ENCODE measurements around the gene NKG7.

NKG7 gene

DNA sequence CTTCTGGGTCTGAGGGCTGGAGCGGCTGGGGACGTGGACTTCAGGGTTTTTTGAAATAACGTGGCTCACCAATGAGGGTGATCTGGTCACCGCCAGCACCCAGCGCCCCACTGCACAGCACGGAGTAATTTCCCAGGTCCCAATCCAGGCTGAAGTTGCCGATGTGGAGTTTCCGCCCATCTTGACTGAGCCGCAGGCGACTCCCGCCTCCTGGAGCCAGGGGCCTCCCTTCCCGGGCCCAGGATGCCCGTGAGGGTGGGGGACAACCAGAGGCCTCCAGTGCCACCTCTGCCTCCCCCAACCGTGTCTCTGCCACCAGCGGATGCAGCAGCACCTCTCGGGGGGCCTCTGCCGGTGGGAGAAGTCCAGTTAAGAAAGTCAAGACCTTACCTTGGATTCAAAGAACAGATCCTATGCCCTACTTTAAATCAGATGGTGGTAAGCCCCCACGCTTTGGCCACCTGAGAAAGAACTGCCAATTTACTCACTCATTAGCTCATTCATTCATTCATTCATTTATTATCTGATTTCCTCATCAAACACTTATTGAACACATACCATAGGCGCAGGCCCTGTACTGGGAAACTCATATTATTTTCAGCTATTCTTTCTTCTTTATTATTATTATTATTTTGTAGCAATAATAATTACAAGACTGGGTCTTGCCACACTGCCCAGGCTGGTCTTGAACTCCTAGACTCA, 34.4 kb downstream of the NKG7 start:
- no peak for DNase-seq (ENCODE audit: low read depth in 2 of 2)

DNA sequence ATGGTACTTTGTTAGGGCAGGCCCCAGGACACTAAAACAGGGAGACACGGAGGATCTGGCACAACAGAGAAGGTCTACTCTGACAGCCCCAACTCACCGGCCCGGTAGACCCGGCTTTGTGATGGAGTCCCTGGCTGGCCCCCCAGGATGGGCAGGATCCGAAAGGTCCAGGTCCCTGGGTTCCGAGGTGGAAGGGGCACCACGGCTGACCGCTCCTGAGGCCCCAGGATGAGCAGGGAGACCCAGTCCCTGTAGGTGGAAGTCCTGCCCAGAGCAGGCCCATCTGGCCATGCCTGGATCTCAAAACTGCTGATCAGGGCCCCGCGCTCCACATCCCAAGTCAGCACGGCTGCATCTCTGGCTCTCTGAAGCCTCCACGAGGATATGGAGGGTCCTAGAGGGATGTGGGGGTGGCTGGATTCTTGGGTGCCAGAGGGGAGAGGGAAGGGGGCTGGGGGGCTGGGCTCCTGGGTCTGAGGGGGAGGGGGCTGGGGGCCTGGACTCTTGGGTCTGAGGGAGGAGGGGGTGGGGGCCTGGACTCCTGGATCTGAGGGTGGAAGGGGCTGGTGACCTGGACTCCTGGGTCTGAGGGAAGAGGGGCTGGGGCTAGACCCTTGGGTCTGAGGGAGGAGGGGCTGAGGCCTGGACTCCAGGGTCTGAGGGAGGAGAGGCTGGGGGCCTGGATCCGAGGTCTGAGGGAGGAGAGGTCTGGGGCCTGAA, 35.2 kb downstream of the NKG7 start:
- DNase-seq (ENCODE audit: low read depth in 2 of 2) = no peak

- no peak for DNase-seq (ENCODE audit: low read depth in 2 of 2)
Observed at GRCh38 chr19:51333836-51334460, 38.5 kb downstream of the NKG7 start.

DNA sequence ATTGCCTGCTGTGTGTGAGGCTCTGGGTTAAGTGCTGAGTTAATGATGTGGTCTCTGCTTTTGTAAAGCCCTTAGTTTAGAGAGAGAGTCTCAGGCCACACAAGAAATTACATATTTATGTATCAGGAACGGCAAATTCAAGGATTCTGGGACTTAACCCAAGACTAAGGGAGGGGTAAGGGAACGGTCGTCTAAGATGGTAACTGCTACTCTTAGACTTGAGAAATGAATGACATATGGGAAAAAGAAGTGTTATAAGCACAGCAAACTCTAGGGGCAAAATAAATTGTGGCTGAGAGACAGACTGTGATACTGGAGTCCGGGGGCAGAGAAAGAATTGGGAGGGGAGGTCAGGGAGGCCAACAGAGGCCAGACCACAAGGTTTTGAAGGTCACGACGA, 40.7 kb downstream of the NKG7 start:
- DNase-seq (ENCODE audit: low read depth in 2 of 2) = no peak

- DNase-seq (ENCODE audit: low read depth in 2 of 2) = no peak
Observed at GRCh38 chr19:51331193-51331592, 41.3 kb downstream of the NKG7 start.

DNA sequence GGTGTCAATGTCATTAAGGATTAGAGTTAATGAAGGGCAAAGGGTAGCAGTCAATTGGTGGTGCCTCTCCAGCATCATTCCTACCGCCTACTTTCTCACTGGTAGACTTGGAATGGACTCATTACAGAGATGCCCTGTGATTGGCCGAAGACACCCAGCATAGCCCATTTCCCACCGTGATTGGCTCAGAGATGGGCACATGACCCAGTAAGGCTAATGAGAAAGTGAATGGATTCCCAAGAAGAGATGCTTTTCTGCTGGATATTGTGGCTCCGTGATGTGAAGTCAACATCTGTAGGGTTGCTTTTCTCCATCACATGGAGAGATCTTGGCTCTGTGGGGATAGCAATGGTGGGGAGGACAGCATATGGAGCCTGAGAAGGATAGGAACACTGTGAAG, 42.1 kb downstream of the NKG7 start:
- no peak for DNase-seq (ENCODE audit: low read depth in 2 of 2)

- DNase-seq (ENCODE audit: low read depth in 2 of 2) = no peak
Observed at GRCh38 chr19:51329411-51329810, 43.0 kb downstream of the NKG7 start.

- no peak for DNase-seq (ENCODE audit: low read depth in 2 of 2)
Observed at GRCh38 chr19:51327066-51328001, 45.1 kb downstream of the NKG7 start.

DNA sequence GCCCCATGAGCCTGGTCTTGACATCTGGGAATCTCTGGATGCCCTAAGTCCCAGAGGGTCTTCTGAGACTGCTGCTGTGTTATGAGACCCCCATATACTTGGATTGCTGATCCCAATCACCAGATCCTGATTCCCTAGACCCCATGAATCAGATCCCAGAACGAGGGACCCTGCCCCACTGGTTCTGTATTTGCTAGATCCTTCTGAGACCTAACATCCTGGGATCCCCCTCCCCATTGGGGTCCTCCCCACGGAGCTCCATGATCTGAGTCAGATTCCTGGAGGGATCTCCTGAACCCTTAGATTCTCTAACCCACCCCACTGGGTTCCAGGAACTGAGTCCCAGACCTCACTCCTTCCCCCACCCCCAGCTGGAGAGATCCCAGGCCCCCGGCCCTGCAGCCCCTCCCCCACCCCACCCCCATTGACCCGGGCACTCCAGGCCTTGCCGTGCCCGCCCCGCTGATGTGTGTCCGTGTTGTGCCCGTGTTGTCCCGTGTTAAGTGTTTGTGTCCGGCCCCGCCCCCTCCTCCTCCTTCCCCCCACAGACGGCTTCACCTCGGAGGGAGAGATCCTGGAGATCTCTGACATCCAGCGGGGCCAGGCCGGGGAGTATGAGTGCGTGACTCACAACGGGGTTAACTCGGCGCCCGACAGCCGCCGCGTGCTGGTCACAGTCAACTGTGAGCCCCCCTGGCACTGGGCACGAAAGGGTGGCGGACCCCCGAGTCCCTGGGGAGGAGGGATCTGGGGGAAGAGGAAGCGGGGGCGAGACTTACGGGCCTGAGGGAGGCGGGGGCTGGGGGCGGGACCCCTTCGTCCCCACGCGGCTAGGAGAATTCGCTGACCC, 46.0 kb downstream of the NKG7 start:
- DNase-seq (ENCODE audit: low read depth in 2 of 2) = no peak

DNA sequence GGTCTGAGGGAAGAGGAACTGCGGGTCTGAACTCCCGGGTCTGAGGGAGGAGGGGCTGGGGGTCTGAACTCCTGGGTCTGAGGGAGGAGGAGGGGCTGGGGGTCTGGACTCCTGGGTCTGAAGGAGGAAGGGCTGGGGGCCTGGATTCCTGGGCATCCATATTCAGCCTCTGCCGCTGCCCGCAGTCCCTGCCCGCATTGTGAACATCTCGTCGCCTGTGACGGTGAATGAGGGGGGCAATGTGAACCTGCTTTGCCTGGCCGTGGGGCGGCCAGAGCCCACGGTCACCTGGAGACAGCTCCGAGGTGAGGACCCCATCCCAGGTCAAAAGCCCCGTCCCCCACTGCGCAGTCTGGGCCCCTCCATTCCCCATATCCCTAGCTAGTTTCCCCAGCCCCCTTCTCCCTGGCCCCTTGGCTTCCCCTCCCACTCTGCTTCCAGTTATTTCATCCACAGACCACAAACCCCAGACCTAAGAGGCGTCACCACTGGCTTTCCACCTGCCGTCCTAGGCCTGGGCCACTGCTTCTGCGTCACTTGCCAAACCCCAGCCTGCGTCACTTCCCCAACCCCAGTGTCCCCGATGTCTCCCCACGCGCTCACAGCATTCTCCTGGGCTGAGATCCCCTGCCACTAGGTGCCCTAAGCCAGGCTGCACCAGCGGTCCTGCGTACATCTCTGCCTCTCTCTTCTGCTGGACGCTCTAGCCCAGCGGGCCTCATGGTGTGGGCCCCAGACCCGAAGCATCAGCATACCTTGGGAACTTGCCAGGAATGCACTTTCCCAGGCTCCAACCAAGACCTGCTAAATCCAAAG, 47.1 kb downstream of the NKG7 start:
- no peak for DNase-seq (ENCODE audit: low read depth in 2 of 2)

DNA sequence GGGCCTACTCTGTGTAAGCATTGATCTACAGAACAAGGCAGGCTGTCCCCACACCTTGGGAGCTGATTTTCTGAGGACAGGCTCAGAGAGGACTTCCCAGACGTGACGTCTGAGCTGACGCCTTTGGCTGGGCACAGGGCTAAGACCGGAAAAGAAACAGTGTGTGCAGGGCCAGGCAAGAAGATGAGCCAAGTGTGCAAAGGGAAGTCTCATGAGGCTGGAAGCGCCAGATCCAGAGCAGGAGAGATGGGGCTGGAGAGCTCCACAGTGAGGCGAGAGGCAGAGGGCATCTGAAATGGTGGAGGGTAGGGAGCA, 48.3 kb downstream of the NKG7 start:
- DNase-seq (ENCODE audit: low read depth in 2 of 2) = no peak

DNA sequence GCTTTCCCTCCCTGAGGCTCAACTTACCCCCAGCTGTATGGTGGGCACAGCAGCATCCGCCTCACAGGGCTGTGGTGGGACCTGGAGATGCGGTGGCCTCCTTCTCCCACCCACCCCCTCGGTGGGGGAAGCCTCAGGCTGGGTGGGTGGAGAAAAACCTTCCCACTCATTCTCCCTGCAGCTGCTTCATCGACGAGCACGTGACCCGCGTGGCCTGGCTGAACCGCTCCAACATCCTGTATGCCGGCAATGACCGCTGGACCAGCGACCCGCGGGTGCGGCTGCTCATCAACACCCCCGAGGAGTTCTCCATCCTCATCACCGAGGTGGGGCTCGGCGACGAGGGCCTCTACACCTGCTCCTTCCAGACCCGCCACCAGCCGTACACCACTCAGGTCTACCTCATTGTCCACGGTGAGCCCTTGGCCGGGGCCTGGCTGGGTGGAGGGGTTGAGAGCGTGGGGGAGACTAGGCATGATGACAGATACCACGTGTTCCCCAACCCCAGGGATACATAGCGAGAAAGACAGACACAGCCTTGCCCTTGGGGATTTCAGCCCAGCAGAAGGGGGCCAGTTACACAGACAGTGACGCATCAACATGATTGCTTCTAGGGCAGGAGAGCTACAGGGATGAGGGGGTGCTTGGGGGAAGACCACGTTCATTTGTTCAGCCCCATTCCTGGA, 48.8 kb downstream of the NKG7 start:
- no peak for DNase-seq (ENCODE audit: low read depth in 2 of 2)

DNA sequence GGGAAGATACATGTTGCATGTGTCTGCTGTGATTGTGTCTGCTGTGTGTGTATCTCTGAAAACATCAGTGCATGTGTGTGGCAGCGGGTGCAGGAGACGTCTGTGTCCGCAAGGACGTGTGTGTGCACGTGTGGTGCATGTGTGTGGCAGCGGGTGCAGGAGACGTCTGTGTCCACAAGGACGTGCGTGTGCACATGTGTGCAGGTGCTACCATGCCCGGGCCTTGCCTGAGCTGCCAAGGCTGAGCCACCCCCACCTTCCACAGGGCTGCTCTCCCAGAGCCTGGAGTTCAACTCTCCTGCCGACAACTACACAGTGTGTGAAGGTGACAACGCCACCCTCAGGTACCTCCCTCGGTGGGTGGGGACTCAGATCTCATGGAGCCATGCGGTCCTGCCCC, 50.7 kb downstream of the NKG7 start:
- no peak for DNase-seq (ENCODE audit: low read depth in 2 of 2)
